SK-N-SH (cell line): Measurements from ENCODE around the gene SRSF5. TPM values are rescaled to one million over a fixed set of nuclear protein-coding genes. Genes with fewer than 3 reads are reported as not detected.

Source experiments
- CTCF ChIA-PET: fragments of 300-600, 350-600 bp; formaldehyde crosslinking; extraction: SDS; loops from one replicate; lab custom pipeline; 2021; lab: Yijun Ruan, JAX
- POLR2A ChIA-PET: fragments of 350-600 bp; sonication (Branson Sonifier 250); formaldehyde crosslinking; extraction: SDS; loops from one replicate; lab custom pipeline; 2020; ENCODE audit warnings: antibody characterized with exemption, inconsistent platforms; lab: Yijun Ruan, JAX
- DNase-seq: peaks from one replicate; pipeline ENCODE4 v3.0.0; 2012
- H2AFZ ChIP-seq: fragments of 200-600 bp; sonication (generic); 2 replicates; pipeline ENCODE4 v1.8.1; 2016; ENCODE audit warnings: antibody characterized with exemption, mild to moderate bottlenecking, low read depth
- H3F3A ChIP-seq: fragments of 200-600 bp; sonication (generic); replicated peaks from 2 replicates; pipeline ENCODE3; 2016; ENCODE audit warnings: antibody characterized with exemption, mild to moderate bottlenecking; ENCODE audit not compliant: insufficient read depth
- H3K27ac ChIP-seq, 2 experiments: fragments of 200-500 bp in 1 of 2; fragments of 200-600 bp in 1 of 2; sonication (Bioruptor generic) in 1 of 2; sonication (generic), shearing (Covaris generic) in 1 of 2; 2 replicates each; pipeline versions ENCODE4 v1.5.1 to v1.6.1; 2014 to 2016; ENCODE audit warnings: low read depth in 2 of 2, inconsistent platforms in 1 of 2, low read length in 1 of 2, mild to moderate bottlenecking in 1 of 2, mixed read lengths in 1 of 2
- H3K27me3 ChIP-seq: fragments of 200-600 bp; sonication (generic), shearing (Covaris generic); 2 replicates; pipeline ENCODE4 v1.6.1; 2016; ENCODE audit warnings: mixed run types; ENCODE audit not compliant: insufficient read depth
- H3K36me3 ChIP-seq, 2 experiments: fragments of 200-500 bp in 1 of 2; fragments of 200-600 bp in 1 of 2; sonication (Bioruptor generic) in 1 of 2; sonication (generic) in 1 of 2; replicated peaks in 1 of 2; 2 replicates each; pipeline versions ENCODE3 to v1.5.1; 2014 to 2016; ENCODE audit warnings: low read length in 1 of 2, mild to moderate bottlenecking in 1 of 2; ENCODE audit not compliant: insufficient read depth in 2 of 2, control insufficient read depth in 1 of 2
- H3K4me1 ChIP-seq, 2 experiments: fragments of 200-500 bp in 1 of 2; fragments of 200-600 bp in 1 of 2; sonication (Bioruptor generic) in 1 of 2; sonication (generic), shearing (Covaris generic) in 1 of 2; 2 replicates each; pipeline versions ENCODE4 v1.5.1 to v1.6.1; 2014 to 2016; ENCODE audit warnings: low read depth in 1 of 2, low read length in 1 of 2, mixed run types in 1 of 2; ENCODE audit not compliant: insufficient read depth in 2 of 2, control insufficient read depth in 1 of 2
- H3K4me2 ChIP-seq: fragments of 200-600 bp; sonication (generic), shearing (Covaris generic); 2 replicates; pipeline ENCODE4 v1.6.1; 2017; ENCODE audit warnings: mixed run types
- H3K4me3 ChIP-seq, 2 experiments: fragments of 200-500 bp in 1 of 2; fragments of 200-600 bp in 1 of 2; sonication (Bioruptor generic) in 1 of 2; sonication (generic), shearing (Covaris generic) in 1 of 2; 2 replicates each; pipeline versions ENCODE4 v1.5.1 to v1.8.1; 2014 to 2016; ENCODE audit warnings: low read depth in 2 of 2, inconsistent platforms in 1 of 2, low read length in 1 of 2, mild to moderate bottlenecking in 1 of 2, mixed read lengths in 1 of 2, moderate library complexity in 1 of 2
- H3K79me2 ChIP-seq: fragments of 200-600 bp; sonication (generic); 2 replicates; pipeline ENCODE4 v1.8.1; 2017; ENCODE audit warnings: mild to moderate bottlenecking; ENCODE audit not compliant: insufficient read depth
- H3K9ac ChIP-seq: fragments of 200-600 bp; sonication (generic); 2 replicates; pipeline ENCODE4 v1.6.1; 2017; ENCODE audit warnings: mixed run types
- H3K9me2 ChIP-seq: fragments of 200-600 bp; sonication (generic); 2 replicates; pipeline ENCODE4 v1.6.1; 2017; ENCODE audit warnings: mixed run types
- H3K9me3 ChIP-seq: fragments of 200-600 bp; sonication (generic); 2 replicates; pipeline ENCODE4 v1.6.1; 2017; ENCODE audit warnings: mixed run types, mild to moderate bottlenecking, moderate library complexity
- H4K20me1 ChIP-seq: fragments of 200-600 bp; sonication (generic); 2 replicates; pipeline ENCODE4 v1.6.1; 2017; ENCODE audit warnings: mild to moderate bottlenecking, mixed run types; ENCODE audit not compliant: insufficient read depth
- CHD2 ChIP-seq: fragments of 150-350 bp; IDR thresholded peaks from 2 replicates; pipeline ENCODE4 v1.6.1; 2018; ENCODE audit warnings: low read length; ENCODE audit not compliant: partially characterized antibody
- EP300 ChIP-seq, 2 experiments: IDR thresholded peaks; 2 replicates each; pipeline versions ENCODE4 v1.4.0 to v1.6.1; 2012; ENCODE audit warnings: borderline replicate concordance in 1 of 2, low read depth in 1 of 2, low read length in 1 of 2
- FOSL2 ChIP-seq: IDR thresholded peaks from 2 replicates; pipeline ENCODE4 v1.4.0; 2012; ENCODE audit warnings: low read depth, mild to moderate bottlenecking, moderate library complexity, borderline replicate concordance
- GABPA ChIP-seq: IDR thresholded peaks from 2 replicates; pipeline ENCODE4 v1.4.0; 2012; ENCODE audit warnings: low read depth, mild to moderate bottlenecking
- GATA2 ChIP-seq: sonication (generic); formaldehyde crosslinking; IDR thresholded peaks from 2 replicates; pipeline ENCODE4 v1.5.0; 2020; ENCODE audit warnings: mild to moderate bottlenecking, missing genetic modification reagents
- JUND ChIP-seq: IDR thresholded peaks from 2 replicates; pipeline ENCODE4 v1.4.0; 2012
- POLR2AphosphoS5 ChIP-seq: IDR thresholded peaks from 2 replicates; pipeline ENCODE4 v1.6.1; 2012; ENCODE audit warnings: low read depth, low read length
- RAD21 ChIP-seq: IDR thresholded peaks from 2 replicates; pipeline ENCODE4 v1.6.1; 2012; ENCODE audit warnings: mild to moderate bottlenecking, low read length
- RCOR1 ChIP-seq: fragments of 150-350 bp; IDR thresholded peaks from 2 replicates; pipeline ENCODE4 v1.6.1; 2017; ENCODE audit warnings: antibody characterized with exemption, low read length
- RXRA ChIP-seq: IDR thresholded peaks from 2 replicates; pipeline ENCODE4 v1.4.0; 2012; ENCODE audit warnings: low read depth, mild to moderate bottlenecking, borderline replicate concordance
- SIN3A ChIP-seq: IDR thresholded peaks from 2 replicates; pipeline ENCODE4 v1.6.1; 2012; ENCODE audit warnings: low read depth, mild to moderate bottlenecking, low read length, moderate library complexity, borderline replicate concordance
- SMC3 ChIP-seq: IDR thresholded peaks from 2 replicates; pipeline ENCODE4 v1.6.1; 2012; ENCODE audit warnings: low read depth, low read length, improper control_type of control experiment
- TAF1 ChIP-seq: IDR thresholded peaks from 2 replicates; pipeline ENCODE4 v1.6.1; 2012; ENCODE audit warnings: low read depth, mild to moderate bottlenecking, low read length, moderate library complexity, borderline replicate concordance
- TEAD4 ChIP-seq: IDR thresholded peaks from 2 replicates; pipeline ENCODE4 v1.4.0; 2012; ENCODE audit warnings: mild to moderate bottlenecking, borderline replicate concordance; ENCODE audit not compliant: insufficient read depth
- USF2 ChIP-seq: fragments of 150-350 bp; IDR thresholded peaks from 2 replicates; pipeline ENCODE4 v1.6.1; 2017; ENCODE audit warnings: antibody characterized with exemption, low read length, low read depth, borderline replicate concordance
- YY1 ChIP-seq: IDR thresholded peaks from 2 replicates; pipeline ENCODE4 v1.4.0; 2012; ENCODE audit warnings: low read depth, mild to moderate bottlenecking
- WGBS: methylation state at CpG from one replicate; pipeline ENCODE4 v1.1.6; 2017; ENCODE audit warnings: low lambda C conversion rate; 5-methylcytosine and 5-hydroxymethylcytosine counted together
- polyA plus RNA-seq, 3 experiments: library from polyadenylated mRNA; depleted of rRNA; stranded (reverse); fragments of >200 nt; gene quantifications; 2 replicates each; pipeline ENCODE4 v1.2.3, GENCODE V29; 2012
- TF ChIP-seq, protein P1 (sequence below): IDR thresholded peaks from 2 replicates; pipeline ENCODE4 v1.4.0; 2012; ENCODE audit warnings: low read depth, borderline replicate concordance
- TF ChIP-seq, protein P2 (sequence below): IDR thresholded peaks from 2 replicates; pipeline ENCODE4; 2012
- TF ChIP-seq, protein P3 (sequence below): IDR thresholded peaks from 2 replicates; pipeline ENCODE4 v1.4.0; 2012; ENCODE audit warnings: low read depth, borderline replicate concordance
- TF ChIP-seq, protein P4 (sequence below): IDR thresholded peaks from 2 replicates; pipeline ENCODE4 v1.6.1; 2012; ENCODE audit warnings: mild to moderate bottlenecking, low read depth, low read length, moderate library complexity

Gene SRSF5
- polyA plus RNA-seq, 1 of the 3 experiments (the other 2 are of a cell fraction) = 324 TPM

- TF ChIP-seq, protein P1, sequence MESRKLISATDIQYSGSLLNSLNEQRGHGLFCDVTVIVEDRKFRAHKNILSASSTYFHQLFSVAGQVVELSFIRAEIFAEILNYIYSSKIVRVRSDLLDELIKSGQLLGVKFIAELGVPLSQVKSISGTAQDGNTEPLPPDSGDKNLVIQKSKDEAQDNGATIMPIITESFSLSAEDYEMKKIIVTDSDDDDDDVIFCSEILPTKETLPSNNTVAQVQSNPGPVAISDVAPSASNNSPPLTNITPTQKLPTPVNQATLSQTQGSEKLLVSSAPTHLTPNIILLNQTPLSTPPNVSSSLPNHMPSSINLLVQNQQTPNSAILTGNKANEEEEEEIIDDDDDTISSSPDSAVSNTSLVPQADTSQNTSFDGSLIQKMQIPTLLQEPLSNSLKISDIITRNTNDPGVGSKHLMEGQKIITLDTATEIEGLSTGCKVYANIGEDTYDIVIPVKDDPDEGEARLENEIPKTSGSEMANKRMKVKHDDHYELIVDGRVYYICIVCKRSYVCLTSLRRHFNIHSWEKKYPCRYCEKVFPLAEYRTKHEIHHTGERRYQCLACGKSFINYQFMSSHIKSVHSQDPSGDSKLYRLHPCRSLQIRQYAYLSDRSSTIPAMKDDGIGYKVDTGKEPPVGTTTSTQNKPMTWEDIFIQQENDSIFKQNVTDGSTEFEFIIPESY = no peak
- TF ChIP-seq RAD21 = no peak
- TF ChIP-seq GATA2 = no peak
- no peak for TF ChIP-seq RXRA
These were observed 2.7 kb downstream of the SRSF5 start (continued) for GRCh38 chr14:69769623-69770022.

DNA sequence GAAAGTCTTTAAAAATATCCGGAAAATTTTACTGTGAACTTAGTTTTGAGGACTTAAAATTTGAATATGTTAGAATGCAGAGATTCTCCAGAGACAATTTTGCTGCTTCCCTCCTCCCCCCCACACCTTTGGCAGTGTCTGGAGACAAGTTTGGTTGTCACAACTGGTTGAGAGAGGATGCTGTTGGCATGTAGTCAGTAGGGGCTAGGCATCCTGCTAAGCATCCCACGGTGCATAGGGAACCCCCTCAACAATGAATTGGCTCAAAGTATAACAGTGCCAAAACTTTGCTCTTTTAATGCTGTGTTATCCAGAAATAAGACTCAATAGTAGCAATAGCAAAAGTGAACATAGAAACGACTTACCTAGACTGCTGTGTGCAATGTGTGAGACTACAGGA lies 3.6 kb downstream of the SRSF5 start:
- H3K9me3 ChIP-seq = no peaks in the 10 kb centered on the region
- peaks cover 46% of the 10 kb centered on the region for H3F3A ChIP-seq
- peaks cover 37% of the 10 kb centered on the region for H4K20me1 ChIP-seq
- H3K4me3 ChIP-seq = no peak overlapping the region
- WGBS = 60% methylated on average over 3 of the region's 3 CpGs
- H3K4me2 ChIP-seq = no peak overlapping the region
- H3K9ac ChIP-seq = no peak overlapping the region
- DNase-seq = no peak
- peaks cover 48% of the 10 kb centered on the region for H3K79me2 ChIP-seq
- H3K27ac ChIP-seq = no peak overlapping the region
- ChIA-PET POLR2A (interaction anchor here (0.7 kb wide), 1 partner anchor 159 kb away, joined by 3 read pairs; the partner anchor contains the start of gene SUSD6), CTCF (interaction anchor here (0.6 kb wide), 1 partner anchor 952 kb away, joined by 3 read pairs; no protein-coding TSS in a partner anchor)
- H3K36me3 ChIP-seq = peaks cover 66 to 74% of the 10 kb centered on the region in 2 experiments
- H2AFZ ChIP-seq = no peak overlapping the region
- H3K27me3 ChIP-seq = no peaks in the 10 kb centered on the region
- H3K9me2 ChIP-seq = no peaks in the 10 kb centered on the region
- peaks cover 7 to 23% of the 10 kb centered on the region in 2 experiments; a peak in 3 of 4 replicates for H3K4me1 ChIP-seq
- TF ChIP-seq GABPA (no peak), CHD2 (no peak), SMC3 (no peak), JUND (no peak), TEAD4 (no peak), RAD21 (no peak), POLR2AphosphoS5 (no peak), SIN3A (no peak), RCOR1 (no peak), FOSL2 (no peak), YY1 (no peak), EP300 (IDR thresholded peaks at IDR 0.05; ENCODE audit: borderline replicate concordance in 1 of 2, low read depth in 1 of 2, low read length in 1 of 2) (no peak), TAF1 (no peak), USF2 (no peak)
- TF ChIP-seq, protein P2, sequence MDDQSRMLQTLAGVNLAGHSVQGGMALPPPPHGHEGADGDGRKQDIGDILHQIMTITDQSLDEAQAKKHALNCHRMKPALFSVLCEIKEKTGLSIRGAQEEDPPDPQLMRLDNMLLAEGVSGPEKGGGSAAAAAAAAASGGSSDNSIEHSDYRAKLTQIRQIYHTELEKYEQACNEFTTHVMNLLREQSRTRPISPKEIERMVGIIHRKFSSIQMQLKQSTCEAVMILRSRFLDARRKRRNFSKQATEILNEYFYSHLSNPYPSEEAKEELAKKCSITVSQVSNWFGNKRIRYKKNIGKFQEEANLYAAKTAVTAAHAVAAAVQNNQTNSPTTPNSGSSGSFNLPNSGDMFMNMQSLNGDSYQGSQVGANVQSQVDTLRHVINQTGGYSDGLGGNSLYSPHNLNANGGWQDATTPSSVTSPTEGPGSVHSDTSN = no peak
- TF ChIP-seq, protein P3, sequence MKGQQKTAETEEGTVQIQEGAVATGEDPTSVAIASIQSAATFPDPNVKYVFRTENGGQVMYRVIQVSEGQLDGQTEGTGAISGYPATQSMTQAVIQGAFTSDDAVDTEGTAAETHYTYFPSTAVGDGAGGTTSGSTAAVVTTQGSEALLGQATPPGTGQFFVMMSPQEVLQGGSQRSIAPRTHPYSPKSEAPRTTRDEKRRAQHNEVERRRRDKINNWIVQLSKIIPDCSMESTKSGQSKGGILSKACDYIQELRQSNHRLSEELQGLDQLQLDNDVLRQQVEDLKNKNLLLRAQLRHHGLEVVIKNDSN = no peak
- TF ChIP-seq, protein P4, sequence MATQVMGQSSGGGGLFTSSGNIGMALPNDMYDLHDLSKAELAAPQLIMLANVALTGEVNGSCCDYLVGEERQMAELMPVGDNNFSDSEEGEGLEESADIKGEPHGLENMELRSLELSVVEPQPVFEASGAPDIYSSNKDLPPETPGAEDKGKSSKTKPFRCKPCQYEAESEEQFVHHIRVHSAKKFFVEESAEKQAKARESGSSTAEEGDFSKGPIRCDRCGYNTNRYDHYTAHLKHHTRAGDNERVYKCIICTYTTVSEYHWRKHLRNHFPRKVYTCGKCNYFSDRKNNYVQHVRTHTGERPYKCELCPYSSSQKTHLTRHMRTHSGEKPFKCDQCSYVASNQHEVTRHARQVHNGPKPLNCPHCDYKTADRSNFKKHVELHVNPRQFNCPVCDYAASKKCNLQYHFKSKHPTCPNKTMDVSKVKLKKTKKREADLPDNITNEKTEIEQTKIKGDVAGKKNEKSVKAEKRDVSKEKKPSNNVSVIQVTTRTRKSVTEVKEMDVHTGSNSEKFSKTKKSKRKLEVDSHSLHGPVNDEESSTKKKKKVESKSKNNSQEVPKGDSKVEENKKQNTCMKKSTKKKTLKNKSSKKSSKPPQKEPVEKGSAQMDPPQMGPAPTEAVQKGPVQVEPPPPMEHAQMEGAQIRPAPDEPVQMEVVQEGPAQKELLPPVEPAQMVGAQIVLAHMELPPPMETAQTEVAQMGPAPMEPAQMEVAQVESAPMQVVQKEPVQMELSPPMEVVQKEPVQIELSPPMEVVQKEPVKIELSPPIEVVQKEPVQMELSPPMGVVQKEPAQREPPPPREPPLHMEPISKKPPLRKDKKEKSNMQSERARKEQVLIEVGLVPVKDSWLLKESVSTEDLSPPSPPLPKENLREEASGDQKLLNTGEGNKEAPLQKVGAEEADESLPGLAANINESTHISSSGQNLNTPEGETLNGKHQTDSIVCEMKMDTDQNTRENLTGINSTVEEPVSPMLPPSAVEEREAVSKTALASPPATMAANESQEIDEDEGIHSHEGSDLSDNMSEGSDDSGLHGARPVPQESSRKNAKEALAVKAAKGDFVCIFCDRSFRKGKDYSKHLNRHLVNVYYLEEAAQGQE = no peak
